ENCODE results near the gene RFT1.

- no peak for TF ChIP-seq CBFB (CRISPR knock-in tag; IDR thresholded peaks at IDR 0.05; ENCODE audit: low read depth)
- TF ChIP-seq CTCF (IDR thresholded peaks at IDR 0.05): no peak
- TF ChIP-seq GRHL2 (CRISPR knock-in tag; IDR thresholded peaks at IDR 0.05; ENCODE audit: insufficient replicate concordance, severe bottlenecking): no peak
- TF ChIP-seq ZNF512 (CRISPR knock-in tag; IDR thresholded peaks at IDR 0.05; ENCODE audit: borderline replicate concordance): no peak
- TF ChIP-seq MAX (CRISPR knock-in tag; IDR thresholded peaks at IDR 0.05): no peak
- no peak for TF ChIP-seq ZBTB43 (CRISPR knock-in tag; IDR thresholded peaks at IDR 0.05)
These were observed 37.4 kb upstream of the RFT1 start for GRCh38 chr3:53167418-53168174.

Measured in WTC11 (cell line).